ENCODE measurements around the gene ROPN1L.

Gene ROPN1L

GRCh38 chr5:10476878-10477277, 35.2 kb downstream of the ROPN1L start:
- DNase-seq (ENCODE audit: low read depth): no peak
- TF ChIP-seq CTCF (IDR thresholded peaks at IDR 0.05; ENCODE audit: insufficient read depth, low read depth, low read length, missing control alignments): no peak
- no peak overlapping the region for H3K4me3 ChIP-seq (ENCODE audit: low read depth, low read length)

GRCh38 chr5:10477943-10478342, 36.3 kb downstream of the ROPN1L start:
- no peak for TF ChIP-seq CTCF (IDR thresholded peaks at IDR 0.05; ENCODE audit: insufficient read depth, low read depth, low read length, missing control alignments)
- no peak overlapping the region for H3K4me3 ChIP-seq (ENCODE audit: low read depth, low read length)
- no peak for DNase-seq (ENCODE audit: low read depth)

- DNase-seq (ENCODE audit: low read depth): no peak
- H3K4me3 ChIP-seq (ENCODE audit: low read depth, low read length): no peak overlapping the region
- no peak for TF ChIP-seq CTCF (IDR thresholded peaks at IDR 0.05; ENCODE audit: insufficient read depth, low read depth, low read length, missing control alignments)
Observed at GRCh38 chr5:10478436-10478835, 36.8 kb downstream of the ROPN1L start.

- TF ChIP-seq CTCF (IDR thresholded peaks at IDR 0.05; ENCODE audit: insufficient read depth, low read depth, low read length, missing control alignments): no peak
- DNase-seq (ENCODE audit: low read depth): no peak
- no peak overlapping the region for H3K4me3 ChIP-seq (ENCODE audit: low read depth, low read length)
Observed at GRCh38 chr5:10479154-10479721, 37.6 kb downstream of the ROPN1L start.

GRCh38 chr5:10480237-10480985, 38.7 kb downstream of the ROPN1L start:
- no peak overlapping the region for H3K4me3 ChIP-seq (ENCODE audit: low read depth, low read length)
- no peak for TF ChIP-seq CTCF (IDR thresholded peaks at IDR 0.05; ENCODE audit: insufficient read depth, low read depth, low read length, missing control alignments)
- no peak for DNase-seq (ENCODE audit: low read depth)

- DNase-seq (ENCODE audit: low read depth): no peak
- TF ChIP-seq CTCF (IDR thresholded peaks at IDR 0.05; ENCODE audit: insufficient read depth, low read depth, low read length, missing control alignments): no peak
- no peak overlapping the region for H3K4me3 ChIP-seq (ENCODE audit: low read depth, low read length)
Observed at GRCh38 chr5:10481241-10481935, 39.7 kb downstream of the ROPN1L start.
